Trophoblast cell (in vitro differentiated cells and primary cell): ENCODE results near the gene LSS.
"Not testable (repeated sequence)": the region's sequence is repeated elsewhere in the genome, so short reads cannot be mapped to it uniquely, and the experiment has no call there.

ENCODE experiments used
- DNase-seq, 2 donors: peaks; one replicate each; pipeline ENCODE4 v3.0.0-alpha.2; 2016
- H2AFZ ChIP-seq: 2 replicates; pipeline ENCODE4 v1.6.1; 2013; ENCODE audit warnings: low read length, moderate library complexity, mild to moderate bottlenecking; ENCODE audit not compliant: insufficient read depth, poor library complexity
- H2AK5ac ChIP-seq: 2 replicates; pipeline ENCODE4 v1.6.1; 2013; ENCODE audit warnings: mild to moderate bottlenecking, low read length
- H2BK120ac ChIP-seq: 2 replicates; pipeline ENCODE4 v1.6.1; 2013; ENCODE audit warnings: low read length, mild to moderate bottlenecking, moderate library complexity; ENCODE audit not compliant: insufficient read depth, poor library complexity
- H2BK12ac ChIP-seq: 2 replicates; pipeline ENCODE4 v1.6.1; 2013; ENCODE audit warnings: mild to moderate bottlenecking, low read length, moderate library complexity
- H2BK5ac ChIP-seq: 2 replicates; pipeline ENCODE4 v1.6.1; 2013; ENCODE audit warnings: low read length, low read depth, moderate library complexity, mild to moderate bottlenecking; ENCODE audit not compliant: poor library complexity
- H3K14ac ChIP-seq: 2 replicates; pipeline ENCODE4 v1.6.1; 2013; ENCODE audit warnings: mild to moderate bottlenecking, low read length
- H3K18ac ChIP-seq: 2 replicates; pipeline ENCODE4 v1.6.1; 2013; ENCODE audit warnings: mild to moderate bottlenecking, low read length
- H3K23ac ChIP-seq: 2 replicates; pipeline ENCODE4 v1.6.1; 2013; ENCODE audit warnings: low read length
- H3K27ac ChIP-seq: 2 replicates; pipeline ENCODE4 v1.5.1; 2013; ENCODE audit warnings: low read depth, mild to moderate bottlenecking, inconsistent platforms, low read length, moderate library complexity
- H3K27me3 ChIP-seq: 2 replicates; pipeline ENCODE4 v1.6.1; 2013; ENCODE audit warnings: inconsistent platforms, mild to moderate bottlenecking, low read length, moderate library complexity; ENCODE audit not compliant: insufficient read depth
- H3K36me3 ChIP-seq, 2 experiments: 1 replicate in 1 of 2; 2 replicates in 1 of 2; pipeline ENCODE4 v1.6.1; 2013; ENCODE audit warnings: low read length in 2 of 2, mild to moderate bottlenecking in 2 of 2, moderate library complexity in 1 of 2; ENCODE audit not compliant: insufficient read depth in 2 of 2, control insufficient read depth in 1 of 2
- H3K4ac ChIP-seq: 2 replicates; pipeline ENCODE4 v1.6.1; 2013; ENCODE audit warnings: low read depth, mild to moderate bottlenecking, low read length, moderate library complexity
- H3K4me1 ChIP-seq, 2 experiments: 1 replicate in 1 of 2; 2 replicates in 1 of 2; pipeline ENCODE4 v1.6.1; 2013; ENCODE audit warnings: low read length in 2 of 2, mild to moderate bottlenecking in 2 of 2, moderate library complexity in 1 of 2; ENCODE audit not compliant: insufficient read depth in 2 of 2, control insufficient read depth in 1 of 2
- H3K4me2 ChIP-seq: 2 replicates; pipeline ENCODE4 v1.6.1; 2013; ENCODE audit warnings: inconsistent platforms, mild to moderate bottlenecking, low read length, moderate library complexity
- H3K4me3 ChIP-seq: 2 replicates; pipeline ENCODE4 v1.5.1; 2013; ENCODE audit warnings: mild to moderate bottlenecking, low read depth, low read length, inconsistent platforms
- H3K79me1 ChIP-seq: one replicate; pipeline ENCODE4 v1.6.1; 2013; ENCODE audit warnings: low read length
- H3K79me2 ChIP-seq: 2 replicates; pipeline ENCODE4 v1.6.1; 2013; ENCODE audit warnings: low read length, mild to moderate bottlenecking; ENCODE audit not compliant: control insufficient read depth, insufficient read depth, poor library complexity
- H3K9ac ChIP-seq: 2 replicates; pipeline ENCODE4 v1.6.1; 2013; ENCODE audit warnings: mild to moderate bottlenecking, low read length
- H3K9me3 ChIP-seq: 2 replicates; pipeline ENCODE4 v1.6.1; 2013; ENCODE audit warnings: low read depth, mild to moderate bottlenecking, control low read depth, inconsistent platforms, low read length; ENCODE audit not compliant: insufficient read depth
- H4K12ac ChIP-seq: 2 replicates; pipeline ENCODE4 v1.6.1; 2013; ENCODE audit warnings: low read depth, mild to moderate bottlenecking, low read length, moderate library complexity
- H4K8ac ChIP-seq: 2 replicates; pipeline ENCODE4 v1.6.1; 2013; ENCODE audit warnings: low read depth, mild to moderate bottlenecking, low read length, moderate library complexity
- H4K91ac ChIP-seq: one replicate; pipeline ENCODE4 v1.6.1; 2013; ENCODE audit warnings: low read depth, mild to moderate bottlenecking, low read length, moderate library complexity
- WGBS: extraction: QIAGEN DNeasy Blood & Tissue Kit; methylation state at CpG from one replicate; pipeline ENCODE4 v1.1.7; 2013; ENCODE audit warnings: missing lambda C conversion rate; ENCODE audit not compliant: insufficient read length, insufficient coverage; ENCODE audit errors: extremely low coverage; 5-methylcytosine and 5-hydroxymethylcytosine counted together

LSS gene

DNA sequence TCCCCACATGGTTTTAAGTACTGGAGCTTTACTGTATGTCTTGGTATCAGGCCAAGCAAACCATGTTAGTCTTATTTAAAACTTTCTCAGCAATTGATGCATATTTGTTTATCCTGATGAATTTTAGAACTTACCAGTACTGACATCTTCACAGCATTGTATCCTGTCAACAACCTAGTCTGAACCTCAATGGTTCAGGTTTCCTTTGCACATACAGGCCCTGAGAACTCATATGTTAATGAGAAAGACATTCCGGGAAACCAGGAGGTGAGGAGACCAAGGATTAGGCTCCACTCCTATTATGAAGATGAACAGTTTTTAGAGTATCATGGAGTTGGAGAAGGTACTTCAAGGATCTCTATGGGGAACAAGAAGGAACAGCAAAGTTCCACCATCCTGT lies 13.0 kb upstream of the LSS start:
- not testable (repeated sequence) for H4K91ac ChIP-seq, H4K12ac ChIP-seq, H4K8ac ChIP-seq, H2BK120ac ChIP-seq, H3K9me3 ChIP-seq, H3K9ac ChIP-seq, H2BK5ac ChIP-seq, H3K79me2 ChIP-seq, H2BK12ac ChIP-seq, H2AFZ ChIP-seq, H3K18ac ChIP-seq, H3K23ac ChIP-seq, H3K4me1 ChIP-seq, H3K79me1 ChIP-seq, H3K4ac ChIP-seq, H3K27me3 ChIP-seq, H3K14ac ChIP-seq, H2AK5ac ChIP-seq, H3K4me3 ChIP-seq, DNase-seq, H3K27ac ChIP-seq, H3K4me2 ChIP-seq
- no CpG with 5 or more reads among the region's 1 CpG for WGBS
- peaks cover 51 to 64% of the 10 kb centered on the region in 2 experiments for H3K36me3 ChIP-seq

DNA sequence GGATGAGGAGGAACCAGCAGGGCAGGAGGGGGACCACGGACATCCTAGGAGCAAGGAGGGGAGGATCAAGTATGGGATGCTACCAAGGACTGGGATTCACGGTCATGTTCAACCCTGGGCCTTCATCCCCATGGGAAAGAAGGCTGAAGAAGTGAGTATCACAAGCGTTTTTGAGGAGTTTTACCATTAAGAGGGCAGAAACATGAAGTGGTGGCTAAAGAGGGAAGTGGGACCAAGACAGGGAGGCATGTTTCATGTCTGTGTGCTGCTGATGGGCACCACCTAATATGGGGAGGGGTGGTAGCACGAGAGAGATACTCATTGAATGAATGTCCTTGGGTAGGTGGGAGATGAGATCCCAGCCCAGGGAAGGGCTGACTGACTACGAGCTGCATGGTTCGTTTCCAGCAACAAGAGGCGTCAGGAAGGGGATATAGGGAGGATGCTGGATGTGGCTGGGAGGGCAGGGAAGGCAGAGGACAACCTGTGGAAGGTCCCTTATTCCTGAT lies 11.3 kb upstream of the LSS start:
- H2AK5ac ChIP-seq: no peak overlapping the region
- no peaks in the 10 kb centered on the region for H3K27me3 ChIP-seq
- H3K79me1 ChIP-seq: no peaks in the 10 kb centered on the region
- H2AFZ ChIP-seq: no peak overlapping the region
- no peak overlapping the region for H2BK12ac ChIP-seq
- H3K4me3 ChIP-seq: no peak overlapping the region
- H2BK120ac ChIP-seq: no peak overlapping the region
- H3K23ac ChIP-seq: no peak overlapping the region
- no CpG with 5 or more reads among the region's 7 CpGs for WGBS
- no peak overlapping the region for H3K18ac ChIP-seq
- H3K9ac ChIP-seq: no peak overlapping the region
- H2BK5ac ChIP-seq: no peak overlapping the region
- H3K36me3 ChIP-seq: peaks cover 47 to 61% of the 10 kb centered on the region in 2 experiments
- H3K14ac ChIP-seq: no peak overlapping the region
- H4K12ac ChIP-seq: no peak overlapping the region
- H3K79me2 ChIP-seq: no peaks in the 10 kb centered on the region
- H3K4me1 ChIP-seq: no peaks in the 10 kb centered on the region
- DNase-seq: no peak
- peaks cover 3% of the 10 kb centered on the region for H3K9me3 ChIP-seq
- H3K4me2 ChIP-seq: no peak overlapping the region
- no peak overlapping the region for H4K91ac ChIP-seq
- no peak overlapping the region for H3K27ac ChIP-seq
- H3K4ac ChIP-seq: no peak overlapping the region
- no peak overlapping the region for H4K8ac ChIP-seq

DNA sequence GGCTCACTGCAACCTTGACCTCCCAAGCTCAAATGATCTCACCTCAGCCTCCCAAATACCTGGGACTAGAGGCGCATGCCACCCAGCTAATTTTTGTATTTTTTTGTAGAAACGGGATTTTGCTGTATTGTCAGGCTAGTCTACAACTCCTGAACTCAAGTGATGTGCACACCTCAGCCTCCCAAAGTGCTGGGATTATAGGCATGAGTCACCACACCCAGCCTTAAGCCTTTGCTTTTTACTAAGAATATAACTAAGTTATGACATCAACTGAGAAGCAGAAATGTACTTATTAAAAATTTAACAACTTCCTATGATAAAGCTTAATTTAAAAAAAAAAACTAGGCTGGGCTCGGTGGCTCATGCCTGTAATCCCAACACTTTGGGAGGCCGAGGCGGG lies 8.9 kb upstream of the LSS start:
- H4K8ac ChIP-seq: no peak overlapping the region
- no CpG with 5 or more reads among the region's 5 CpGs for WGBS
- H3K79me1 ChIP-seq: no peaks in the 10 kb centered on the region

DNA sequence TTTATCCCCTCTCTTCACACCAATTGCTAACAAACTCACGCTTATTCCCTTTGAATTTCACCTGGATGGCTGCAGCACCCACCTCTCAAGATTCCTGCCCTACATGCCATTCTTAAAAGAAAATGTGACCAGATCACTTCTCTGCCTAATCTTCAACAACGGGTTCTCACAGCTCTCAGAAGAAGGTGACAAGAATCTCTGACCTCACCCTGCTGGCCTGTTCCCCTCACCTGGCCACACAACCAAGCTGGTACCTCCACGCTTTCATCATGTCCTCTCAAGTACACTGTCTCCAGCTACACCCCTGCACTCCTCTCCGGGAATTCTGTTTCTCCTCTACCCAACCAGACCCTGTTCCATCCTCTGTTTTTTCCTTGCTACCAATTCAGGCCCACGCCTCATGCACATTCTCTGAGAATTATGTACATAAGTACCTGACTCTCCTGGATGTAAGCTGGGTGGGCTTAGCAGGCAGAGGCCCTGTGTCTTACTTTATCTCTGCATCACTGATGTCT lies 5.9 kb upstream of the LSS start:
- Histone ChIP-seq H2BK120ac (no peak overlapping the region), H3K79me1 (peaks cover 2% of the 10 kb centered on the region), H3K4me2 (no peak overlapping the region), H3K4me3 (no peak overlapping the region), H2AFZ (no peak overlapping the region), H3K27ac (no peak overlapping the region), H3K23ac (no peak overlapping the region), H4K91ac (no peak overlapping the region), H3K36me3 (peaks cover 20 to 42% of the 10 kb centered on the region in 2 experiments), H3K4ac (no peak overlapping the region), H3K9me3 (peaks cover 3% of the 10 kb centered on the region), H3K14ac (no peak overlapping the region), H3K27me3 (no peaks in the 10 kb centered on the region), H4K8ac (no peak overlapping the region), H3K9ac (no peak overlapping the region), H4K12ac (no peak overlapping the region), H3K4me1 (peaks cover 2 to 3% of the 10 kb centered on the region in 2 experiments), H3K79me2 (peaks cover 1% of the 10 kb centered on the region), H2BK12ac (no peak overlapping the region), H3K18ac (no peak overlapping the region), H2AK5ac (no peak overlapping the region), H2BK5ac (no peak overlapping the region)
- no CpG with 5 or more reads among the region's 5 CpGs for WGBS
- DNase-seq: peak; percentile 75 to 91

More for the DNA sequence above, 8.9 kb upstream of the LSS start:
- Histone ChIP-seq H3K4me1 (no peaks in the 10 kb centered on the region), H3K23ac (no peak overlapping the region), H3K4me3 (no peak overlapping the region), H3K27me3 (no peaks in the 10 kb centered on the region), H3K79me2 (no peaks in the 10 kb centered on the region), H3K9ac (no peak overlapping the region), H3K9me3 (no peaks in the 10 kb centered on the region), H3K4ac (no peak overlapping the region), H2BK5ac (no peak overlapping the region), H2AFZ (no peak overlapping the region), H4K91ac (no peak overlapping the region), H2BK12ac (no peak overlapping the region), H3K18ac (no peak overlapping the region), H2AK5ac (no peak overlapping the region), H3K36me3 (peaks cover 33 to 52% of the 10 kb centered on the region in 2 experiments), H2BK120ac (no peak overlapping the region), H3K27ac (no peak overlapping the region), H3K4me2 (no peak overlapping the region), H4K12ac (no peak overlapping the region), H3K14ac (no peak overlapping the region)
- DNase-seq: no peak
